A549 treated with AZD9567 at 1 μM for 4 hours (cell line): ENCODE results near the gene UNCX. TPM values are rescaled to one million over a fixed set of nuclear protein-coding genes. Genes with fewer than 3 reads are reported as not detected.

Experiments used
- total RNA-seq: library from RNA; stranded (reverse); fragments of 200-300 nt; extraction: Qiagen RNA extraction; gene quantifications from 5 replicates; pipeline ENCODE4 v1.2.3, GENCODE V29; 2022; ENCODE audit not compliant: insufficient read depth

UNCX gene
- 0.05 to 0.08 TPM in 2 of 5 replicates, not detected in the others for total RNA-seq

DNA sequence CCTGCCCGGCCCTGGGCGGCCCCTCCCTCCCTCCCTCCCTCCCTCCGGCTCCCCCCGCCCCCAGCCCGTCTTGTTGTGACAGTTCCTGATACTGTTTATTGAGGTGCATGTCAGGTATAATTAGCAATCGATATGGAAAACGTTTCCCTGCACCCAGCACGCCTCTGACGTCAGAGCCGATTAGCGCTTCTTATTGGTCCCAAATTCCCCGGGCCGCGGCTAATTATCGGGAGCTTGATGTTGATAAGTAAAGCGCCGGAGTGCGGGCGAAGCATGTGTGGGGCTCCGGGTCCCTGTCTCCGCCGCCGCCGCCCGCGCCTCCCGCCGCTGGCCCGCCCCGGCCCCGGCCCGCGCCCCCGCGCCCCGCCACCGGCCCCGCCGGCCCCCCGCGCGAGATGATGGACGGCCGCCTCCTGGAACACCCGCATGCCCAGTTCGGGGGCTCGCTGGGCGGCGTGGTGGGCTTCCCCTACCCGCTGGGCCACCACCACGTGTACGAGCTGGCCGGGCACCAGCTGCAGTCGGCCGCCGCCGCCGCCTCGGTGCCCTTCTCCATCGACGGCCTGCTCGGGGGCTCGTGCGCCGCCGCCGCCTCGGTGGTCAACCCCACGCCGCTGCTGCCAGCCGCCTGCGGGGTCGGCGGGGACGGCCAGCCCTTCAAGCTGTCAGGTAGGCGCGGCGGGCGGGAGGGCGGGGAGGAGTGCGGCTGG, at the start of gene UNCX:
UNCX (plus strand) TSS at position 250 of the 710 bp plus-strand sequence; CDS start at position 396, 146 bp downstream.

Other genes starting within 250 kb of the UNCX start
- gene CYP2W1, start 249.7 kb upstream of the UNCX start, total RNA-seq, result 0.05 TPM in 1 of 5 replicates, not detected in the others
- 1.8 to 2.8 TPM (median 2.3 TPM) in 5 replicates for gene GPR146, start 188.3 kb upstream of the UNCX start, total RNA-seq
- 1.0 to 2.0 TPM (median 1.2 TPM) in 5 replicates for gene GPER1, start 144.8 kb upstream of the UNCX start, total RNA-seq
- gene ZFAND2A, start 72.7 kb upstream of the UNCX start, total RNA-seq, result 34.0 to 55.4 TPM (median 54.8 TPM) in 5 replicates
- 20.5 to 33.2 TPM (median 31.2 TPM) in 5 replicates for gene MICALL2, start 226.6 kb downstream of the UNCX start, total RNA-seq